K562 (cell line): ENCODE data around the gene BRAF. TPM values are rescaled to one million over a fixed set of nuclear protein-coding genes. Genes with fewer than 3 reads are reported as not detected.
"Not testable (repeated sequence)": the region's sequence is repeated elsewhere in the genome, so short reads cannot be mapped to it uniquely, and the experiment has no call there.

Experiments
- ATAC-seq: fragments of 200-7000 bp; cut with Tn5 transposase; 3 replicates; pipeline ENCODE4 v1.9.1; 2020; ENCODE audit warnings: moderate library complexity
- BruUV-seq: library from RNA; stranded (reverse); fragments of 400-500 nt; replicated peaks from 2 replicates; lab custom pipeline; 2021; lab: Mats Ljungman, UMichigan
- CTCF ChIA-PET: fragments of 300-600 bp; formaldehyde crosslinking; extraction: SDS; loops from one replicate; lab custom pipeline; 2021; ENCODE audit warnings: low intra/inter-chr PET ratio; lab: Yijun Ruan, JAX
- POLR2A ChIA-PET: fragments of 300-600, 350-650 bp; sonication (Branson Sonifier 250); formaldehyde crosslinking; extraction: SDS; loops from one replicate; lab custom pipeline; 2021; ENCODE audit warnings: antibody characterized with exemption, inconsistent platforms; lab: Yijun Ruan, JAX
- DNase-seq, 4 experiments: peaks; one replicate each; pipeline versions ENCODE4 v3.0.0 to v3.0.0-alpha.2; 2011 to 2018; ENCODE audit warnings: low spot score in 3 of 4, mixed read lengths in 3 of 4; ENCODE audit errors: extremely low read depth in 1 of 4
- FAIRE-seq: peaks from 2 replicates; lab custom pipeline; 2011; peaks lifted over from hg19 to GRCh38; lab: Jason Lieb, UNC
- H2AFZ ChIP-seq: 2 replicates; pipeline ENCODE4 v1.6.0; 2011; ENCODE audit warnings: low read depth, low read length, control low read depth, inconsistent platforms
- H3K27ac ChIP-seq: fragments of 200-600 bp; 3 replicates; pipeline ENCODE4 v1.8.0; 2011; ENCODE audit warnings: low read depth, mild to moderate bottlenecking, control low read depth, inconsistent platforms, low read length, moderate library complexity, mixed read lengths; ENCODE audit errors: extremely low read depth
- H3K27me3 ChIP-seq, 2 experiments: fragments of 300-600 bp in 1 of 2; 2 replicates in 1 of 2; 3 replicates in 1 of 2; pipeline versions ENCODE4 v1.6.0 to v1.8.0; 2011; ENCODE audit warnings: inconsistent platforms in 2 of 2, low read length in 2 of 2, mild to moderate bottlenecking in 1 of 2, mixed read lengths in 1 of 2, moderate library complexity in 1 of 2; ENCODE audit not compliant: control insufficient read depth in 2 of 2, insufficient read depth in 2 of 2
- H3K36me3 ChIP-seq: fragments of 300-600 bp; 3 replicates; pipeline ENCODE4 v1.8.0; 2011; ENCODE audit warnings: mild to moderate bottlenecking, low read length, inconsistent platforms; ENCODE audit not compliant: control insufficient read depth, insufficient read depth
- H3K4me1 ChIP-seq, 2 experiments: fragments of 200-600 bp in 1 of 2; replicated peaks in 1 of 2; 2 replicates in 1 of 2; 3 replicates in 1 of 2; pipeline versions ENCODE4 v1.5.1 to v1.8.0; 2011; ENCODE audit warnings: inconsistent platforms in 2 of 2, low read length in 2 of 2, mild to moderate bottlenecking in 1 of 2, mixed read lengths in 1 of 2, moderate library complexity in 1 of 2; ENCODE audit not compliant: control insufficient read depth in 2 of 2, insufficient read depth in 2 of 2
- H3K4me2 ChIP-seq: 2 replicates; pipeline ENCODE4 v1.6.1; 2011; ENCODE audit warnings: low read length, control low read depth, inconsistent platforms, mixed read lengths; ENCODE audit not compliant: insufficient read depth
- H3K4me3 ChIP-seq: fragments of 200-600 bp; sonication (generic), shearing (Covaris generic); 2 replicates; pipeline ENCODE4 v1.5.1; 2016; ENCODE audit warnings: control low read depth, inconsistent platforms
- H3K79me2 ChIP-seq: fragments of 200-600 bp; 3 replicates; pipeline ENCODE4 v1.8.0; 2011; ENCODE audit warnings: low read length, inconsistent platforms; ENCODE audit not compliant: control insufficient read depth, insufficient read depth
- H3K9ac ChIP-seq, 2 experiments: 2 replicates each; pipeline versions ENCODE4 v1.6.0 to v1.6.1; 2011; ENCODE audit warnings: low read depth in 2 of 2, low read length in 2 of 2, control low read depth in 1 of 2, inconsistent platforms in 1 of 2, mild to moderate bottlenecking in 1 of 2, mixed read lengths in 1 of 2; ENCODE audit not compliant: insufficient read depth in 1 of 2
- H3K9me1 ChIP-seq: one replicate; pipeline ENCODE4 v1.6.0; 2011; ENCODE audit warnings: inconsistent platforms, mild to moderate bottlenecking, low read length, moderate library complexity; ENCODE audit not compliant: control insufficient read depth, insufficient read depth
- H3K9me3 ChIP-seq: replicated peaks from 2 replicates; pipeline ENCODE4 v1.5.1; 2011; ENCODE audit warnings: low read depth, low read length, inconsistent platforms; ENCODE audit not compliant: control insufficient read depth, insufficient read depth
- H4K20me1 ChIP-seq: replicated peaks from 2 replicates; pipeline ENCODE4 v1.6.1; 2011; ENCODE audit warnings: low read length, inconsistent platforms, mixed read lengths; ENCODE audit not compliant: control insufficient read depth, insufficient read depth
- EP300 ChIP-seq: IDR thresholded peaks from 2 replicates; pipeline ENCODE4 v1.6.1; 2012; ENCODE audit warnings: low read length, improper control_type of control experiment
- NCOA6 ChIP-seq: fragments of 450-650 bp; IDR thresholded peaks from 2 replicates; pipeline ENCODE4 v1.6.1; 2017; ENCODE audit warnings: mild to moderate bottlenecking
- ZNF174 ChIP-seq: fragments of 250-450 bp; sonication (Bioruptor Pico); IDR thresholded peaks from 2 replicates; pipeline ENCODE4 v1.4.0; 2020; ENCODE audit warnings: mild to moderate bottlenecking
- WGBS: fragments of 100-300 bp; shearing (Covaris generic); methylation state at CpG from one replicate; pipeline ENCODE4 v1.1.6; 2016; ENCODE audit warnings: low coverage, mixed read lengths; ENCODE audit not compliant: insufficient coverage; ENCODE audit errors: missing lambda C conversion rate; 5-methylcytosine and 5-hydroxymethylcytosine counted together
- in situ Hi-C: fragments of 300-500 bp; cut with MboI; formaldehyde crosslinking; loops from 4 replicates; pipeline ENCODE4 v1.15.0; 2018; ENCODE audit warnings: inconsistent platforms, mixed read lengths
- intact Hi-C: fragments of 100-400 bp; cut with micrococcal nuclease; formaldehyde crosslinking; loops from 2 replicates; pipeline ENCODE4 v1.14.2; 2022
- polyA plus RNA-seq, 8 experiments: library from polyadenylated mRNA; depleted of rRNA in 4 of 8; stranded (reverse) in 5 of 8; unstranded in 3 of 8; fragments of >200 nt; fragmentation: Nextera tagmentation in 2 of 8; fragmentation: Illumina TruSeq in 1 of 8; extraction: Ambion mirVana in 2 of 8; extraction: Trizol in 1 of 8; gene quantifications; 2 replicates each; pipeline versions ENCODE4 v1.2.1 to v1.2.3, GENCODE V29; 2011 to 2014; ENCODE audit warnings: inconsistent platforms in 1 of 8, missing spikeins in 1 of 8
- total RNA-seq, 7 experiments: library from RNA; depleted of rRNA in 6 of 7; stranded (reverse); fragments of >200 nt in 6 of 7; fragmentation: Illumina TruSeq in 2 of 7; extraction: Trizol in 2 of 7; gene quantifications; 2 replicates each; pipeline versions ENCODE4 v1.2.1 to v1.2.3, GENCODE V29; 2011 to 2021; ENCODE audit warnings: low replicate concordance in 1 of 7

The BRAF gene
- total and polyA plus RNA-seq, 9 of the 15 experiments (the other 6 are each of a cell fraction or from before 2014, with no cell fraction given) = 3.6 to 38.3 (median 21.9) TPM

- intact Hi-C loops = no loop called here
- Histone ChIP-seq H4K20me1 (no peaks in the 10 kb centered on the region), H3K36me3 (no peaks in the 10 kb centered on the region), H3K27me3 (peaks cover 3 to 4% of the 10 kb centered on the region in 2 experiments; a peak in 1 of 5 replicates), H3K27ac (no peak overlapping the region), H3K79me2 (no peaks in the 10 kb centered on the region)
- ChIA-PET CTCF (no interaction called here), POLR2A (no interaction called here)
- BruUV-seq = no TSS peak
- TF ChIP-seq ZNF174 (CRISPR knock-in tag) = no peak
- TF ChIP-seq NCOA6 = no peak
- no peak for TF ChIP-seq EP300
- TF ChIP-seq, all 486 proteins: peak for 0
- Histone ChIP-seq H3K4me2 (no peak overlapping the region), H3K9ac (no peak overlapping the region), H3K9me1 (no peaks in the 10 kb centered on the region), H3K9me3 (no peaks in the 10 kb centered on the region), H3K4me1 (0 out of 5 replicates have a peak, but pooled peaks cover 0 to 5% of the 10 kb centered on the region in 2 experiments), H3K4me3 (no peak overlapping the region), H2AFZ (no peak overlapping the region)
- FAIRE-seq (no peak), ATAC-seq (no peak), DNase-seq (no peak)
- in situ Hi-C loops = no loop called here
- WGBS = 0% methylated on average over 2 of the region's 2 CpGs
These were observed 21.2 kb upstream of the BRAF start for GRCh38 chr7:140945940-140946339.

- H2AFZ ChIP-seq, H3K4me3 ChIP-seq, H3K4me2 ChIP-seq, in situ Hi-C loops, H3K9me1 ChIP-seq, DNase-seq, H3K9ac ChIP-seq, CTCF ChIA-PET, intact Hi-C loops, H4K20me1 ChIP-seq, H3K9me3 ChIP-seq, H3K79me2 ChIP-seq, H3K36me3 ChIP-seq, BruUV-seq, H3K27ac ChIP-seq, ATAC-seq, FAIRE-seq, H3K4me1 ChIP-seq: not testable (repeated sequence)
- POLR2A ChIA-PET = interaction anchor here (1.0 kb wide), 1 partner anchor 23 kb away, joined by 4 read pairs; no protein-coding TSS in a partner anchor
- peaks cover 3 to 10% of the 10 kb centered on the region in 2 experiments; a peak in 3 of 5 replicates for H3K27me3 ChIP-seq
- 57% methylated on average over 5 of the region's 5 CpGs for WGBS
These were observed 17.5 kb upstream of the BRAF start for GRCh38 chr7:140942242-140942641.
